Activated T-cell treated with anti-CD3 and anti-CD28 coated beads, Interleukin-2, amount 50 U/mL, for 48 hours (primary cell): ENCODE data around the gene PDCD2.
A peak's percentile ranks its signal among the peaks of the same experiment; 100 is the strongest.
"Not testable (repeated sequence)": the region's sequence is repeated elsewhere in the genome, so short reads cannot be mapped to it uniquely, and the experiment has no call there.

ENCODE experiments used
- DNase-seq, 2 experiments: peaks; one replicate each; pipeline ENCODE4 v3.0.0-alpha.2; 2020

PDCD2 gene

GRCh38 chr6:170584181-170584953 is at the start of gene PDCD2:
Gene PDCD2 (minus strand): TSS chr6:170584637. CDS start chr6:170584581, 56 bp downstream.
- peak; percentile 90 to 94 for DNase-seq

- DNase-seq, result not testable (repeated sequence)
Measured at GRCh38 chr6:170616020-170616554, 31.6 kb upstream of the PDCD2 start.

GRCh38 chr6:170612256-170612804 is 27.9 kb upstream of the PDCD2 start:
- not testable (repeated sequence) for DNase-seq

- DNase-seq, result not testable (repeated sequence)
Measured at GRCh38 chr6:170609225-170609624, 24.8 kb upstream of the PDCD2 start.

GRCh38 chr6:170605574-170606259 is 21.3 kb upstream of the PDCD2 start:
- DNase-seq, result no peak

- DNase-seq, result no peak
Measured at GRCh38 chr6:170597278-170597677, 12.8 kb upstream of the PDCD2 start.

- DNase-seq, result no peak
Measured at GRCh38 chr6:170596426-170596825, 12.0 kb upstream of the PDCD2 start.

- DNase-seq, result no peak
Measured at GRCh38 chr6:170590725-170591124, 6.3 kb upstream of the PDCD2 start.

- DNase-seq, result no peak
Measured at GRCh38 chr6:170584954-170585498, 589 bp upstream of the PDCD2 start.

GRCh38 chr6:170583756-170584180 is 669 bp downstream of the PDCD2 start:
- no peak for DNase-seq

GRCh38 chr6:170578909-170579308 is 5.5 kb downstream of the PDCD2 start:
- no peak for DNase-seq

GRCh38 chr6:170575250-170575649 is 9.2 kb downstream of the PDCD2 start:
- DNase-seq, result no peak

GRCh38 chr6:170572704-170573466 is 11.6 kb downstream of the PDCD2 start:
- DNase-seq, result no peak

- no peak for DNase-seq
Measured at GRCh38 chr6:170564936-170565530, 19.4 kb downstream of the PDCD2 start.

GRCh38 chr6:170561555-170561954 is 22.9 kb downstream of the PDCD2 start:
- no peak for DNase-seq

- no peak for DNase-seq
Measured at GRCh38 chr6:170555305-170555704, 29.1 kb downstream of the PDCD2 start.

- no peak for DNase-seq
Measured at GRCh38 chr6:170554796-170555137, 29.7 kb downstream of the PDCD2 start.

- peak; percentile 96 to 97 for DNase-seq
Measured at GRCh38 chr6:170554013-170554795, 30.2 kb downstream of the PDCD2 start, which contains the start of gene TBP. Gene TBP (plus strand): TSS chr6:170554369. CDS start chr6:170557030, 2,661 bp downstream.

- DNase-seq, result no peak
Measured at GRCh38 chr6:170553534-170554012, 30.9 kb downstream of the PDCD2 start.

GRCh38 chr6:170552765-170553533 is 31.5 kb downstream of the PDCD2 start, which contains the start of gene PSMB1:
Gene PSMB1 (minus strand): TSS chr6:170553307. CDS start chr6:170553242, 65 bp downstream.
- DNase-seq, result peak; percentile 84 to 88
